K562 (cell line): ENCODE results near the gene ELF5. TPM values are rescaled to one million over a fixed set of nuclear protein-coding genes. Genes with fewer than 3 reads are reported as not detected.

Source experiments
- ATAC-seq: fragments of 200-7000 bp; cut with Tn5 transposase; 3 replicates; pipeline ENCODE4 v1.9.1; 2020; ENCODE audit warnings: moderate library complexity
- BruUV-seq: library from RNA; stranded (reverse); fragments of 400-500 nt; replicated peaks from 2 replicates; lab custom pipeline; 2021; lab: Mats Ljungman, UMichigan
- CTCF ChIA-PET: fragments of 300-600 bp; formaldehyde crosslinking; extraction: SDS; loops from one replicate; lab custom pipeline; 2021; ENCODE audit warnings: low intra/inter-chr PET ratio; lab: Yijun Ruan, JAX
- POLR2A ChIA-PET: fragments of 300-600, 350-650 bp; sonication (Branson Sonifier 250); formaldehyde crosslinking; extraction: SDS; loops from one replicate; lab custom pipeline; 2021; ENCODE audit warnings: antibody characterized with exemption, inconsistent platforms; lab: Yijun Ruan, JAX
- DNase-seq, 4 experiments: peaks; one replicate each; pipeline versions ENCODE4 v3.0.0 to v3.0.0-alpha.2; 2011 to 2018; ENCODE audit warnings: low spot score in 3 of 4, mixed read lengths in 3 of 4; ENCODE audit errors: extremely low read depth in 1 of 4
- FAIRE-seq: peaks from 2 replicates; lab custom pipeline; 2011; peaks lifted over from hg19 to GRCh38; lab: Jason Lieb, UNC
- H2AFZ ChIP-seq: 2 replicates; pipeline ENCODE4 v1.6.0; 2011; ENCODE audit warnings: low read depth, low read length, control low read depth, inconsistent platforms
- H3K27ac ChIP-seq: fragments of 200-600 bp; 3 replicates; pipeline ENCODE4 v1.8.0; 2011; ENCODE audit warnings: low read depth, mild to moderate bottlenecking, control low read depth, inconsistent platforms, low read length, moderate library complexity, mixed read lengths; ENCODE audit errors: extremely low read depth
- H3K27me3 ChIP-seq, 2 experiments: fragments of 300-600 bp in 1 of 2; 2 replicates in 1 of 2; 3 replicates in 1 of 2; pipeline versions ENCODE4 v1.6.0 to v1.8.0; 2011; ENCODE audit warnings: inconsistent platforms in 2 of 2, low read length in 2 of 2, mild to moderate bottlenecking in 1 of 2, mixed read lengths in 1 of 2, moderate library complexity in 1 of 2; ENCODE audit not compliant: control insufficient read depth in 2 of 2, insufficient read depth in 2 of 2
- H3K36me3 ChIP-seq: fragments of 300-600 bp; 3 replicates; pipeline ENCODE4 v1.8.0; 2011; ENCODE audit warnings: mild to moderate bottlenecking, low read length, inconsistent platforms; ENCODE audit not compliant: control insufficient read depth, insufficient read depth
- H3K4me1 ChIP-seq, 2 experiments: fragments of 200-600 bp in 1 of 2; replicated peaks in 1 of 2; 2 replicates in 1 of 2; 3 replicates in 1 of 2; pipeline versions ENCODE4 v1.5.1 to v1.8.0; 2011; ENCODE audit warnings: inconsistent platforms in 2 of 2, low read length in 2 of 2, mild to moderate bottlenecking in 1 of 2, mixed read lengths in 1 of 2, moderate library complexity in 1 of 2; ENCODE audit not compliant: control insufficient read depth in 2 of 2, insufficient read depth in 2 of 2
- H3K4me2 ChIP-seq: 2 replicates; pipeline ENCODE4 v1.6.1; 2011; ENCODE audit warnings: low read length, control low read depth, inconsistent platforms, mixed read lengths; ENCODE audit not compliant: insufficient read depth
- H3K4me3 ChIP-seq: fragments of 200-600 bp; sonication (generic), shearing (Covaris generic); 2 replicates; pipeline ENCODE4 v1.5.1; 2016; ENCODE audit warnings: control low read depth, inconsistent platforms
- H3K79me2 ChIP-seq: fragments of 200-600 bp; 3 replicates; pipeline ENCODE4 v1.8.0; 2011; ENCODE audit warnings: low read length, inconsistent platforms; ENCODE audit not compliant: control insufficient read depth, insufficient read depth
- H3K9ac ChIP-seq, 2 experiments: 2 replicates each; pipeline versions ENCODE4 v1.6.0 to v1.6.1; 2011; ENCODE audit warnings: low read depth in 2 of 2, low read length in 2 of 2, control low read depth in 1 of 2, inconsistent platforms in 1 of 2, mild to moderate bottlenecking in 1 of 2, mixed read lengths in 1 of 2; ENCODE audit not compliant: insufficient read depth in 1 of 2
- H3K9me1 ChIP-seq: one replicate; pipeline ENCODE4 v1.6.0; 2011; ENCODE audit warnings: inconsistent platforms, mild to moderate bottlenecking, low read length, moderate library complexity; ENCODE audit not compliant: control insufficient read depth, insufficient read depth
- H3K9me3 ChIP-seq: replicated peaks from 2 replicates; pipeline ENCODE4 v1.5.1; 2011; ENCODE audit warnings: low read depth, low read length, inconsistent platforms; ENCODE audit not compliant: control insufficient read depth, insufficient read depth
- H4K20me1 ChIP-seq: replicated peaks from 2 replicates; pipeline ENCODE4 v1.6.1; 2011; ENCODE audit warnings: low read length, inconsistent platforms, mixed read lengths; ENCODE audit not compliant: control insufficient read depth, insufficient read depth
- ERF ChIP-seq: fragments of 450-650 bp; formaldehyde crosslinking; IDR thresholded peaks from 2 replicates; pipeline ENCODE4 v1.4.0; 2020; ENCODE audit warnings: mild to moderate bottlenecking, mixed read lengths
- ETV5 ChIP-seq: sonication (generic); formaldehyde crosslinking; IDR thresholded peaks from 2 replicates; pipeline ENCODE4 v1.4.0; 2020; ENCODE audit warnings: low read depth, mild to moderate bottlenecking, missing genetic modification reagents
- GATAD2A ChIP-seq: fragments of 450-650 bp; IDR thresholded peaks from 2 replicates; pipeline ENCODE4 v1.6.1; 2017
- HOXB6 ChIP-seq: fragments of 250-450 bp; sonication (Bioruptor Pico); IDR thresholded peaks from 2 replicates; pipeline ENCODE4 v1.5.1; 2022; ENCODE audit warnings: mild to moderate bottlenecking, borderline replicate concordance
- KDM5B ChIP-seq: fragments of 200-600 bp; sonication (generic); IDR thresholded peaks from 2 replicates; pipeline ENCODE4 v1.6.1; 2012; ENCODE audit warnings: low read depth, mild to moderate bottlenecking, moderate library complexity, low read length, control low read depth, inconsistent platforms; ENCODE audit not compliant: insufficient replicate concordance
- LCOR ChIP-seq: sonication (generic); formaldehyde crosslinking; IDR thresholded peaks from 2 replicates; pipeline ENCODE4 v1.8.0; 2022; ENCODE audit warnings: mild to moderate bottlenecking, missing genetic modification reagents
- NFRKB ChIP-seq: fragments of 450-650 bp; IDR thresholded peaks from 2 replicates; pipeline ENCODE4 v1.6.1; 2016; ENCODE audit warnings: low read depth
- PTBP1 ChIP-seq: fragments of 200-400 bp; formaldehyde crosslinking; IDR thresholded peaks from 2 replicates; pipeline ENCODE4 v1.6.1; 2017; ENCODE audit warnings: low read depth, low read length
- RNF2 ChIP-seq: sonication (generic); IDR thresholded peaks from 2 replicates; pipeline ENCODE4 v1.6.1; 2016
- SMAD3 ChIP-seq: fragments of 450-650 bp; formaldehyde crosslinking; conservative IDR thresholded peaks from 2 replicates; pipeline ENCODE4 v1.4.0; 2020; ENCODE audit warnings: mild to moderate bottlenecking
- SUPT5H ChIP-seq: fragments of 450-650 bp; IDR thresholded peaks from 2 replicates; pipeline ENCODE4 v1.6.1; 2016
- TBL1XR1 ChIP-seq, 2 experiments: IDR thresholded peaks; 2 replicates each; pipeline ENCODE4 v1.6.1; 2012; ENCODE audit warnings: improper control_type of control experiment in 2 of 2, low read length in 2 of 2, mild to moderate bottlenecking in 1 of 2
- WHSC1 ChIP-seq: IDR thresholded peaks from one replicate; pipeline ENCODE4 v1.6.1; 2012; ENCODE audit warnings: low read length, control low read depth, inconsistent platforms
- ZNF143 ChIP-seq: sonication (generic); formaldehyde crosslinking; IDR thresholded peaks from 2 replicates; pipeline ENCODE4 v1.9.0; 2022; ENCODE audit warnings: mild to moderate bottlenecking, missing genetic modification reagents
- ZNF23 ChIP-seq: fragments of 250-450 bp; sonication (Bioruptor Pico); IDR thresholded peaks from 2 replicates; pipeline ENCODE4 v1.4.0; 2020; ENCODE audit warnings: mild to moderate bottlenecking
- ZNF76 ChIP-seq: fragments of 250-450 bp; sonication (Bioruptor Pico); IDR thresholded peaks from 2 replicates; pipeline ENCODE4 v1.4.0; 2020; ENCODE audit warnings: mild to moderate bottlenecking, moderate library complexity, borderline replicate concordance
- WGBS: fragments of 100-300 bp; shearing (Covaris generic); methylation state at CpG from one replicate; pipeline ENCODE4 v1.1.6; 2016; ENCODE audit warnings: low coverage, mixed read lengths; ENCODE audit not compliant: insufficient coverage; ENCODE audit errors: missing lambda C conversion rate; 5-methylcytosine and 5-hydroxymethylcytosine counted together
- in situ Hi-C: fragments of 300-500 bp; cut with MboI; formaldehyde crosslinking; loops from 4 replicates; pipeline ENCODE4 v1.15.0; 2018; ENCODE audit warnings: inconsistent platforms, mixed read lengths
- intact Hi-C: fragments of 100-400 bp; cut with micrococcal nuclease; formaldehyde crosslinking; loops from 2 replicates; pipeline ENCODE4 v1.14.2; 2022
- polyA plus RNA-seq, 8 experiments: library from polyadenylated mRNA; depleted of rRNA in 4 of 8; stranded (reverse) in 5 of 8; unstranded in 3 of 8; fragments of >200 nt; fragmentation: Nextera tagmentation in 2 of 8; fragmentation: Illumina TruSeq in 1 of 8; extraction: Ambion mirVana in 2 of 8; extraction: Trizol in 1 of 8; gene quantifications; 2 replicates each; pipeline versions ENCODE4 v1.2.1 to v1.2.3, GENCODE V29; 2011 to 2014; ENCODE audit warnings: inconsistent platforms in 1 of 8, missing spikeins in 1 of 8
- total RNA-seq, 7 experiments: library from RNA; depleted of rRNA in 6 of 7; stranded (reverse); fragments of >200 nt in 6 of 7; fragmentation: Illumina TruSeq in 2 of 7; extraction: Trizol in 2 of 7; gene quantifications; 2 replicates each; pipeline versions ENCODE4 v1.2.1 to v1.2.3, GENCODE V29; 2011 to 2021; ENCODE audit warnings: low replicate concordance in 1 of 7
- TF ChIP-seq, protein P1 (sequence below): fragments of 250-450 bp; sonication (Bioruptor Pico); IDR thresholded peaks from 2 replicates; pipeline ENCODE4 v1.8.0; 2021; ENCODE audit warnings: borderline replicate concordance, mild to moderate bottlenecking, moderate library complexity; ENCODE audit not compliant: poor library complexity, severe bottlenecking
- TF ChIP-seq, protein P2 (sequence below): fragments of 250-450 bp; sonication (Bioruptor Pico); IDR thresholded peaks from 2 replicates; pipeline ENCODE4 v1.6.1; 2021; ENCODE audit warnings: mild to moderate bottlenecking

ELF5 gene
- total and polyA plus RNA-seq, 9 of the 15 experiments (the other 6 are each of a cell fraction or from before 2014, with no cell fraction given): not detected

DNA sequence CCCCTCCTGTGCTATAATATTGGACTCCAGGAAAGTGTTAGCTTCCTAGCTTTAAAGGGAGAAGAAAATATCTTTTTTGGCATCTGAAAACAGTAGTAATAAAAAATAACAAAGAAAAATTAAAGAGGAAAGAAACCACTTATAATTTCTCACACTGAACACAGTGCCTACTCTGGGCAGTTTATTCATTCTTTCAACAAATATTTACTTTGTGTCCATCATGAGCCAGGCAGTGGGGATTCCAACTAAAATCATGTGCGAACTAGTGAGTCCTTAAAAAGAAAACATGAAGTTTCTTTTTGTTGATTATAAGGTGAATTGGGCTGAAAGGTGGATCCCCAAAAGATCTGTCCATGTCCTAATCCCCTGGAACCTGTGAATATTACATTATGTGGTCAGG lies 16.0 kb upstream of the ELF5 start:
- no peak overlapping the region for H3K27ac ChIP-seq
- peaks cover 0 to 2% of the 10 kb centered on the region in 2 experiments; a peak in 2 of 5 replicates for H3K4me1 ChIP-seq
- CTCF ChIA-PET: no interaction called here
- intact Hi-C loops: no loop called here
- FAIRE-seq (no peak), DNase-seq (no peak), ATAC-seq (no peak)
- no TSS peak for BruUV-seq
- no peak overlapping the region for H2AFZ ChIP-seq
- POLR2A ChIA-PET: interaction anchor here (0.8 kb wide), 1 partner anchor 1283 kb away, joined by 3 read pairs; no protein-coding TSS in a partner anchor
- H3K4me2 ChIP-seq: no peak overlapping the region
- H3K27me3 ChIP-seq: peaks cover 12 to 33% of the 10 kb centered on the region in 2 experiments
- WGBS: 0% methylated on average over 1 of the region's 1 CpG
- in situ Hi-C loops: no loop called here
- no peaks in the 10 kb centered on the region for H3K79me2 ChIP-seq
- no peaks in the 10 kb centered on the region for H3K9me1 ChIP-seq
- H3K4me3 ChIP-seq: no peak overlapping the region
- TF ChIP-seq ZNF143 (CRISPR knock-in tag): no peak
- no peak for TF ChIP-seq SMAD3 (CRISPR knock-in tag)
- TF ChIP-seq LCOR (CRISPR knock-in tag): no peak
- no peak for TF ChIP-seq KDM5B
- no peak for TF ChIP-seq PTBP1
- TF ChIP-seq GATAD2A: no peak
- TF ChIP-seq, protein P1, sequence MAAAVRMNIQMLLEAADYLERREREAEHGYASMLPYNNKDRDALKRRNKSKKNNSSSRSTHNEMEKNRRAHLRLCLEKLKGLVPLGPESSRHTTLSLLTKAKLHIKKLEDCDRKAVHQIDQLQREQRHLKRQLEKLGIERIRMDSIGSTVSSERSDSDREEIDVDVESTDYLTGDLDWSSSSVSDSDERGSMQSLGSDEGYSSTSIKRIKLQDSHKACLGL: no peak
- TF ChIP-seq RNF2: no peak
- TF ChIP-seq, protein P2, sequence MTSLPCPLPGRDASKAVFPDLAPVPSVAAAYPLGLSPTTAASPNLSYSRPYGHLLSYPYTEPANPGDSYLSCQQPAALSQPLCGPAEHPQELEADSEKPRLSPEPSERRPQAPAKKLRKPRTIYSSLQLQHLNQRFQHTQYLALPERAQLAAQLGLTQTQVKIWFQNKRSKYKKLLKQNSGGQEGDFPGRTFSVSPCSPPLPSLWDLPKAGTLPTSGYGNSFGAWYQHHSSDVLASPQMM: no peak
- no peak for TF ChIP-seq ZNF76 (CRISPR knock-in tag)
- no peak for TF ChIP-seq SUPT5H
- no peak for TF ChIP-seq NFRKB
- no peak for TF ChIP-seq WHSC1
- TF ChIP-seq ZNF23 (CRISPR knock-in tag): no peak
- no peak for TF ChIP-seq ERF (CRISPR knock-in tag)
- TF ChIP-seq ETV5 (CRISPR knock-in tag): no peak
- no peak for TF ChIP-seq TBL1XR1 (IDR thresholded peaks at IDR 0.05; ENCODE audit: low read length in 2 of 2)
- no peak for TF ChIP-seq HOXB6 (CRISPR knock-in tag)
- H4K20me1 ChIP-seq: no peaks in the 10 kb centered on the region
- H3K9me3 ChIP-seq: no peaks in the 10 kb centered on the region
- H3K36me3 ChIP-seq: no peaks in the 10 kb centered on the region
- H3K9ac ChIP-seq: no peak overlapping the region
